Measurements from ENCODE around the gene TPRA1.
"Not testable (repeated sequence)": the region's sequence is repeated elsewhere in the genome, so short reads cannot be mapped to it uniquely, and the experiment has no call there.

The TPRA1 gene

DNA sequence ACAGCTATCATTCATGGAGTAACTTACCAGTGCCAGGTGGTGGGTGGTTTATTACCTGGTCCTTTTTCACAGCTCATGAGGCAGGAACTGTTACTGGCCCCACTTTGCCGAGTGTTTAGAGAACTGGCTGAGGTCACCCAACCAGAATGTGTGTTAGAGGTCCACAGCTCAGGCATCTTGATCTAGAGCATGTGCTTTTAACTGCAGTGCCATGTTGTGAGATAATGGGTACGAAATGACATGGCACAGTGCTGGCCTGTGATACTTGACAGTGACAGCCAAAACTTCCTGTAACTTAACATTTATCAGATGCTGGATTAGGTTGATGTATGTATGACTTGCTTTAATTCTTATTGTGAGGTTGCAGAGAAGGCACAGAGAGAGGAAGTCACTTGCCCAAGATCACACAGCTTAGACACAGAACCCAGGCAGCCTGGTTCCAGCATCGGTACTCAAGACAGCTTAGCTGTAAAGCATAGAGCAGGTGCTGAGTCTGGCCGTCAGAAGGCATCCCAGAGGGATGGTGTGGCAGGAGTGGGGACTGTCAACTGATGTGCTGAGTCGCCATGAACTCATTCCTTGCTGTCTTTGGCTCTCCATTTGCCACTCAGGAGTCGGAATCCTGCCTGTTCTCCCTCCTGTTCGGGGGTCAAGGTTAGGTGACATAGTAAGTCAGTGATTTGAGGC is 17.3 kb upstream of the TPRA1 start:
- TF ChIP-seq, protein P1, sequence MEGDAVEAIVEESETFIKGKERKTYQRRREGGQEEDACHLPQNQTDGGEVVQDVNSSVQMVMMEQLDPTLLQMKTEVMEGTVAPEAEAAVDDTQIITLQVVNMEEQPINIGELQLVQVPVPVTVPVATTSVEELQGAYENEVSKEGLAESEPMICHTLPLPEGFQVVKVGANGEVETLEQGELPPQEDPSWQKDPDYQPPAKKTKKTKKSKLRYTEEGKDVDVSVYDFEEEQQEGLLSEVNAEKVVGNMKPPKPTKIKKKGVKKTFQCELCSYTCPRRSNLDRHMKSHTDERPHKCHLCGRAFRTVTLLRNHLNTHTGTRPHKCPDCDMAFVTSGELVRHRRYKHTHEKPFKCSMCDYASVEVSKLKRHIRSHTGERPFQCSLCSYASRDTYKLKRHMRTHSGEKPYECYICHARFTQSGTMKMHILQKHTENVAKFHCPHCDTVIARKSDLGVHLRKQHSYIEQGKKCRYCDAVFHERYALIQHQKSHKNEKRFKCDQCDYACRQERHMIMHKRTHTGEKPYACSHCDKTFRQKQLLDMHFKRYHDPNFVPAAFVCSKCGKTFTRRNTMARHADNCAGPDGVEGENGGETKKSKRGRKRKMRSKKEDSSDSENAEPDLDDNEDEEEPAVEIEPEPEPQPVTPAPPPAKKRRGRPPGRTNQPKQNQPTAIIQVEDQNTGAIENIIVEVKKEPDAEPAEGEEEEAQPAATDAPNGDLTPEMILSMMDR (IDR thresholded peaks at IDR 0.05; ENCODE audit: low read length, missing control alignments), result no peak
- DNase-seq (ENCODE audit: low read depth), result no peak
- no peak overlapping the region for H3K4me3 ChIP-seq (replicated peaks; ENCODE audit: low read depth, low read length)

DNA sequence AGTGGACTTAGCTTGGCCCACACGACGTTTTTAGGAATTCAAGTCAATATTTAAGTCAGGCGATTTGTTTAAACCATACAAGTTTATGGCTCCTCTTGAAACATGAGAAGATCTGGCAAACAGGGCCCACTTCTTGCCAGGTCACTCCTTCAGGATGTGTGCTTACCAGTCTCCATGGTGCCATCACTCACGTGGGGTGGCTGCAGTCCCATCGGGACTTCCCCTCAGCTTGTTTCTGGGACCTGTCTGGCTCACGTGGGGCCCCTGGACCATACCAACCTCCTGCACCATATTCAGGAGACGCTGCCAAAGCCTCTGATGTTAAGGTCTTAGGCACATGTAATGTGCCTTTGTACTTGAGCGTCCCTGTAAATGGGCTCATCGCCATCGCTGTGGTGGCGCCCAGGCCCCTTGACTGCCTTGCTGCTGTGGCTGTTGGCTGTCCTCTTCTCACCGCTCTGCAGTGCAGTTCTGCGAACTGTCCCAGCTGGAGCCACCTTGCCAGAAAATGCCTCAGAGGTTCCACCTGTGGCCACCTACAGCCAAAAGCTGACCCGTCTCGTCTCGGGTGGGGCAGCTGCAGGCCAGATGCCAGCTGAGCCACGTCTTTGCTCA is 16.6 kb upstream of the TPRA1 start:
- no peak for DNase-seq (ENCODE audit: low read depth)
- no peak overlapping the region for H3K4me3 ChIP-seq (replicated peaks; ENCODE audit: low read depth, low read length)
- TF ChIP-seq, protein P1 (IDR thresholded peaks at IDR 0.05; ENCODE audit: low read length, missing control alignments), result no peak

DNA sequence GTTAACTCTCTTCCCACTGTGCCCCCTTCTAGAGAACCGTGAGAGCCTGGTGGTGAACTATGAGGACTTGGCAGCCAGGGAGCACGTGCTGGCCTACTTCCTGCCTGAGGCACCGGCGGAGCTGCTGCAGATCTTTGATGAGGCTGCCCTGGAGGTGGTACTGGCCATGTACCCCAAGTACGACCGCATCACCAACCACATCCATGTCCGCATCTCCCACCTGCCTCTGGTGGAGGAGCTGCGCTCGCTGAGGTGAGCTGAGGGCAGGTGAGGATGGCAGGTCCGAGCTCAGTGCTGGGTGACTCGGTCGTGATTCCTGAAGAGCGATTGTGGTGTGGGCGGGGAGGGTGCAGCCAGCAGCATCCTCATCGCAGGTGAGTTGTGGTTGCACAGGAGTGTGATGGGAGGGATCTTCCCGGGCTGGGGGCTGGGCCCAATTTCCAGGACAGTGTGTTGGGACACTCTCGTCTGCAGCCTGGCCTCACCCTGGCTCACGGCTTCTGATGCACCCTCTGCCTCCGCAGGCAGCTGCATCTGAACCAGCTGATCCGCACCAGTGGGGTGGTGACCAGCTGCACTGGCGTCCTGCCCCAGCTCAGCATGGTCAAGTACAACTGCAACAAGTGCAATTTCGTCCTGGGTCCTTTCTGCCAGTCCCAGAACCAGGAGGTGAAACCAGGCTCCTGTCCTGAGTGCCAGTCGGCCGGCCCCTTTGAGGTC is 15.7 kb upstream of the TPRA1 start:
- TF ChIP-seq, protein P1 (IDR thresholded peaks at IDR 0.05; ENCODE audit: low read length, missing control alignments), result no peak
- H3K4me3 ChIP-seq (replicated peaks; ENCODE audit: low read depth, low read length), result no peak overlapping the region
- no peak for DNase-seq (ENCODE audit: low read depth)

- not testable (repeated sequence) for DNase-seq (ENCODE audit: low read depth); H3K4me3 ChIP-seq (replicated peaks; ENCODE audit: low read depth, low read length)
Measured at GRCh38 chr3:127605547-127605946, 15.0 kb upstream of the TPRA1 start.

- DNase-seq (ENCODE audit: low read depth), result no peak
- TF ChIP-seq, protein P1 (IDR thresholded peaks at IDR 0.05; ENCODE audit: low read length, missing control alignments), result no peak
- H3K4me3 ChIP-seq (replicated peaks; ENCODE audit: low read depth, low read length), result no peak overlapping the region
Measured at GRCh38 chr3:127604546-127605165, 14.1 kb upstream of the TPRA1 start.

- DNase-seq (ENCODE audit: low read depth), result no peak
- H3K4me3 ChIP-seq (replicated peaks; ENCODE audit: low read depth, low read length), result no peak overlapping the region
- TF ChIP-seq, protein P1 (IDR thresholded peaks at IDR 0.05; ENCODE audit: low read length, missing control alignments), result no peak
Measured at GRCh38 chr3:127604035-127604434, 13.5 kb upstream of the TPRA1 start.
